SK-N-SH (cell line): Measurements from ENCODE around the gene KCNJ18.
"Not testable (repeated sequence)": the region's sequence is repeated elsewhere in the genome, so short reads cannot be mapped to it uniquely, and the experiment has no call there.

Source experiments
- TF ChIP-seq, protein P1 (sequence below): fragments of 200-600 bp; sonication (generic); IDR thresholded peaks from 2 replicates; pipeline ENCODE4 v1.6.1; 2017; ENCODE audit warnings: antibody characterized with exemption, mild to moderate bottlenecking, moderate library complexity
- TF ChIP-seq, protein P2 (sequence below): IDR thresholded peaks from 2 replicates; pipeline ENCODE4 v1.4.0; 2012; ENCODE audit warnings: low read depth

DNA sequence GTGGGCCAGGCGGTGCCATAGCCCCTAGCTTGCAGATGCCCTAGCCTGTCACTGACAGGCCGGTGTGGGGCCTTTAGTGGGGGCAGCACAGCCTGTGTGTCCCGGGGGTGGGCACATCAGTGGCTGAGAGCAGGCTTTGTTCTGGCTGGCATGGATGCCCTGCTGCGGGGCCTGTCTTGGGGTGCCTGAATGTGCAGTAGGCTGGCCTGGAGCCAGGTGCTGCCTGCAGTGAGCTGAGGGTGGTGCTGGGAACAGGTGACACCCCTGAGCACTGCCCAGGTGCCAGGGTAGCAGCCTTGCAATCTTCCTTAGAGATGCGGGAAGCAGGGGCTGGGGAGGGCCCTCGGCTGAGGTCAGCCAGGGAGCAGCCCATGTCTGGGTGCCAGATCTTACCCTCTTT, 8.8 kb downstream of the KCNJ18 start:
- TF ChIP-seq, protein P1, sequence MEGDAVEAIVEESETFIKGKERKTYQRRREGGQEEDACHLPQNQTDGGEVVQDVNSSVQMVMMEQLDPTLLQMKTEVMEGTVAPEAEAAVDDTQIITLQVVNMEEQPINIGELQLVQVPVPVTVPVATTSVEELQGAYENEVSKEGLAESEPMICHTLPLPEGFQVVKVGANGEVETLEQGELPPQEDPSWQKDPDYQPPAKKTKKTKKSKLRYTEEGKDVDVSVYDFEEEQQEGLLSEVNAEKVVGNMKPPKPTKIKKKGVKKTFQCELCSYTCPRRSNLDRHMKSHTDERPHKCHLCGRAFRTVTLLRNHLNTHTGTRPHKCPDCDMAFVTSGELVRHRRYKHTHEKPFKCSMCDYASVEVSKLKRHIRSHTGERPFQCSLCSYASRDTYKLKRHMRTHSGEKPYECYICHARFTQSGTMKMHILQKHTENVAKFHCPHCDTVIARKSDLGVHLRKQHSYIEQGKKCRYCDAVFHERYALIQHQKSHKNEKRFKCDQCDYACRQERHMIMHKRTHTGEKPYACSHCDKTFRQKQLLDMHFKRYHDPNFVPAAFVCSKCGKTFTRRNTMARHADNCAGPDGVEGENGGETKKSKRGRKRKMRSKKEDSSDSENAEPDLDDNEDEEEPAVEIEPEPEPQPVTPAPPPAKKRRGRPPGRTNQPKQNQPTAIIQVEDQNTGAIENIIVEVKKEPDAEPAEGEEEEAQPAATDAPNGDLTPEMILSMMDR: not testable (repeated sequence)
- TF ChIP-seq, protein P2, sequence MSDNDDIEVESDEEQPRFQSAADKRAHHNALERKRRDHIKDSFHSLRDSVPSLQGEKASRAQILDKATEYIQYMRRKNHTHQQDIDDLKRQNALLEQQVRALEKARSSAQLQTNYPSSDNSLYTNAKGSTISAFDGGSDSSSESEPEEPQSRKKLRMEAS: not testable (repeated sequence)
